M059J (cell line): ENCODE data around the gene C17orf114. TPM values are rescaled to one million over a fixed set of nuclear protein-coding genes. Genes with fewer than 3 reads are reported as not detected.

Source experiments
- total RNA-seq: library from RNA; depleted of rRNA; stranded (reverse); fragments of >200 nt; shearing (Covaris generic); gene quantifications from 2 replicates; pipeline ENCODE4 v1.2.3, GENCODE V29; 2014; rRNA removed

C17orf114 gene

Other genes starting within 250 kb of the C17orf114 start
- 26.9 and 45.3 TPM in 2 replicates for gene MYBBP1A, start 246.9 kb downstream of the C17orf114 start, total RNA-seq
- not detected in 2 replicates for gene GGT6, start 241.8 kb downstream of the C17orf114 start, total RNA-seq
- gene SMTNL2, start 217.8 kb downstream of the C17orf114 start, total RNA-seq, result not detected in 2 replicates
- not detected in 2 replicates for gene ALOX15, start 160.7 kb downstream of the C17orf114 start, total RNA-seq
- 12.5 and 20.8 TPM in 2 replicates for gene PELP1, start 98.2 kb downstream of the C17orf114 start, total RNA-seq
- gene ARRB2, start 91.7 kb downstream of the C17orf114 start, total RNA-seq, result 12.5 and 15.4 TPM in 2 replicates
- 15.4 and 18.7 TPM in 2 replicates for gene MED11, start 70.9 kb downstream of the C17orf114 start, total RNA-seq
- not detected in 2 replicates for gene ZMYND15, start 62.5 kb downstream of the C17orf114 start, total RNA-seq
- 2.9 and 5.5 TPM in 2 replicates for gene CXCL16, start 62.4 kb downstream of the C17orf114 start, total RNA-seq
- gene TM4SF5, start 30.4 kb downstream of the C17orf114 start, total RNA-seq, result not detected in 2 replicates
- 0.34 TPM in 1 of 2 replicates, not detected in the other for gene VMO1, start 16.0 kb downstream of the C17orf114 start, total RNA-seq
- gene GLTPD2, start 13.4 kb downstream of the C17orf114 start, total RNA-seq, result not detected in 2 replicates
- 296 and 331 TPM in 2 replicates for gene PSMB6, start 6.2 kb downstream of the C17orf114 start, total RNA-seq
- gene PLD2, start 4.8 kb upstream of the C17orf114 start, total RNA-seq, result 3.7 and 7.5 TPM in 2 replicates
- 20.2 and 28.7 TPM in 2 replicates for gene MINK1, start 31.0 kb upstream of the C17orf114 start, total RNA-seq
- gene C17orf107, start 97.2 kb upstream of the C17orf114 start, total RNA-seq, result 0.20 TPM in 1 of 2 replicates, not detected in the other
- gene CHRNE, start 100.8 kb upstream of the C17orf114 start, total RNA-seq, result 0.02 TPM in 1 of 2 replicates, not detected in the other
- gene GP1BA, start 129.9 kb upstream of the C17orf114 start, total RNA-seq, result 0.05 TPM in 1 of 2 replicates, not detected in the other
- 87.0 and 103 TPM in 2 replicates for gene SLC25A11, start 137.7 kb upstream of the C17orf114 start, total RNA-seq
- 27.8 and 30.5 TPM in 2 replicates for gene RNF167, start 137.9 kb upstream of the C17orf114 start, total RNA-seq
- 1,238 and 1,483 TPM in 2 replicates for gene PFN1, start 146.2 kb upstream of the C17orf114 start, total RNA-seq
- 0.27 and 1.1 TPM in 2 replicates for gene ENO3, start 148.8 kb upstream of the C17orf114 start, total RNA-seq
- gene SPAG7, start 165.5 kb upstream of the C17orf114 start, total RNA-seq, result 30.0 and 38.4 TPM in 2 replicates
- 4.8 and 11.0 TPM in 2 replicates for gene CAMTA2, start 185.3 kb upstream of the C17orf114 start, total RNA-seq
- not detected in 2 replicates for gene INCA1, start 195.2 kb upstream of the C17orf114 start, total RNA-seq
- 16.0 and 29.8 TPM in 2 replicates for gene KIF1C, start 195.6 kb upstream of the C17orf114 start, total RNA-seq
- 0.32 TPM in 1 of 2 replicates, not detected in the other for gene SLC52A1, start 233.1 kb upstream of the C17orf114 start, total RNA-seq